Measurements from ENCODE around the gene PHOX2A. TPM values are rescaled to one million over a fixed set of nuclear protein-coding genes. Genes with fewer than 3 reads are reported as not detected.

PHOX2A gene
- polyA plus RNA-seq, 3 donors: not detected

Other genes starting within 250 kb of the PHOX2A start
- 10 to 100 TPM in 2 of 3 donors, 1 to 10 TPM in 1; 8.1 to 16.5 (median 11.6) TPM for gene IL18BP, start 245.3 kb downstream of the PHOX2A start, polyA plus RNA-seq (ENCODE audit: insufficient read length in 3 of 3)
- gene NUMA1, start 163.6 kb downstream of the PHOX2A start, polyA plus RNA-seq (ENCODE audit: insufficient read length in 3 of 3): 100 to 1,000 TPM; 289 to 335 (median 305) TPM
- 10 to 100 TPM; 22.3 to 37.0 (median 35.1) TPM for gene LRRC51, start 163.3 kb downstream of the PHOX2A start, polyA plus RNA-seq (ENCODE audit: insufficient read length in 3 of 3)
- 100 to 1,000 TPM; 123 to 133 (median 128) TPM for gene LAMTOR1, start 140.9 kb downstream of the PHOX2A start, polyA plus RNA-seq (ENCODE audit: insufficient read length in 3 of 3)
- not detected for gene TOMT, start 138.3 kb downstream of the PHOX2A start, polyA plus RNA-seq (ENCODE audit: insufficient read length in 3 of 3)
- gene ANAPC15, start 131.5 kb downstream of the PHOX2A start, polyA plus RNA-seq (ENCODE audit: insufficient read length in 3 of 3): 10 to 100 TPM; 49.3 to 59.0 (median 50.4) TPM
- 1 to 10 TPM; 1.6 to 2.8 (median 2.2) TPM for gene FOLR3, start 108.5 kb downstream of the PHOX2A start, polyA plus RNA-seq (ENCODE audit: insufficient read length in 3 of 3)
- 10 to 100 TPM; 57.5 to 59.1 (median 57.9) TPM for gene FOLR1, start 52.0 kb downstream of the PHOX2A start, polyA plus RNA-seq (ENCODE audit: insufficient read length in 3 of 3)
- gene FOLR2, start 27.4 kb downstream of the PHOX2A start, polyA plus RNA-seq (ENCODE audit: insufficient read length in 3 of 3): 10 to 100 TPM in 2 of 3 donors, 1 to 10 TPM in 1; 7.9 to 14.7 (median 10.1) TPM
- gene INPPL1, start 19.4 kb downstream of the PHOX2A start, polyA plus RNA-seq (ENCODE audit: insufficient read length in 3 of 3): 100 to 1,000 TPM; 161 to 188 (median 168) TPM
- gene CLPB, start 190.4 kb upstream of the PHOX2A start, polyA plus RNA-seq (ENCODE audit: insufficient read length in 3 of 3): 10 to 100 TPM; 12.3 to 15.7 (median 14.5) TPM